Measurements from ENCODE around the gene EFNA5.

Gene EFNA5

DNA sequence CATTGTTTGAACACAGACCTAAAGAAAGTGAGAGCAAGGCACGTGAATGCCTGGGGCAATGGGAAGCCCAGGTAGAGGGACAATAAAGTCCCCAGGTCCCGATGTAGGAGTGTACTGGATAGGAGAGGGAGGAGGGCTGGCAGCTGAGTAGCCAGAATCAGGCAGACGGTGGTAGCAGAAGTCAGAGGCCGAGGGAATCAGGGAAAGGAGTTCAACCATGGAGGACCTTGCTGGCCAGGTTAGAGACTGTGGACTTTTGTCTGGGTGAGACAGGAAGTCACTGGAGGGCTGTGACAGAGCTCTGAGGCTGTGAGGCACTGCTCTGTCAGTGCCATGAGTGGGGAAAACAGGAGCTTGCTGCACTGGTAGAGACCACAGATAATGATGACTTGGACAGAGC, 248.2 kb downstream of the EFNA5 start:
- DNase-seq = no peak

DNA sequence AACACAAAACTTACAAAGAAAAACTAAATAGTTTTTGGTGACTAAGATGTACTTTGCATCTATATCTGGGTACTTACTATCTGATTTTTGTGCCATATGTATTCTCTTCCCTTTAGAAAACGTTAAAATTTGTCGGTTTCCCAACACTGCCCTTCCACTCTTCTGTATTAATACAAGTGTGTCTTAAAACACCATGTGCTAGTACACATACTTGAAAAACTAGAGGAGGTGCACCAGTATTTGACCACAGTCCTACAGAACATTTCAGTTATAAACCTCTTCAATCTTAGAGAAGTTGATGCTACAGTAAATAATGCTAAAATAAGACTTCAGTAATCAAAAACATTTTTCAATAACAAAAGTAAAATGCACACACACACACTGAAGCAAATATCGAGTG, 251.2 kb downstream of the EFNA5 start:
- no peak for DNase-seq

DNA sequence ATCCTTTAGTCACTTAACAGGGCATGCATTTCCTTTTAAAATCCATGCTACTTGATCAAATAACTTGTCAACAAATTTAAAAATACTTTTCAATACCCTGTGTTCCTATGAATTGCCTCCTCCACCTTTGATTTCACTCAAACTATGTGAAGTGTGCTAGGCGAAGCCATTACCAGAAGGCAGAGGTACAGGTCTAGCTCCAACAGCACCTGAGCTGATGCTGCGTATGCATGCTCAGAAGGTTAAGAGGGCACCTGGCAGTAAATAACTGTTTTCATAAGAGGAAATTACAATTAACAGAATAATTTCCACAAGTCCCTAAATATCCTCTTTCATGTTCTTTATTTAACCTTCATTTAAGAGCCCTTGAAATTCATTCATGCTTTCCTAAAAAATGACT, 251.8 kb downstream of the EFNA5 start:
- peak in 1 of 3 experiments; percentile 60 for DNase-seq

DNA sequence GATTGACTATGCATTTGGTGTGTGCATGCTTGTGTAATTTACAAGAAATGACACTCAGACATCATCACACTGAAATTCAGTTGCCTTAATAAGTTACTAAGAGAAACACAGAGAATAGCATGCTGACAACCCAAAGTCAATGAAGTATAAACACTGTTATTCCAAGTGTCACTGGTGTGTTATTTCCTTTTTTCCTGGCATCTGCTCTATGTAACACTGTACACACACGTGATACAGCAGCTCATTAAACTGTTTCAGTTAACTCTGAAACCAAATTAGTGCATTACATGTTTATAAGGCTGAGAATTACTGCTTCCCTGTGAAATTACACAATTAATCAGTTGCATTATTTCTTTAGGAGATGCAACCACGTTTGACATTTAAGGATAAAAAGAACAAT, 252.7 kb downstream of the EFNA5 start:
- DNase-seq = no peak

DNA sequence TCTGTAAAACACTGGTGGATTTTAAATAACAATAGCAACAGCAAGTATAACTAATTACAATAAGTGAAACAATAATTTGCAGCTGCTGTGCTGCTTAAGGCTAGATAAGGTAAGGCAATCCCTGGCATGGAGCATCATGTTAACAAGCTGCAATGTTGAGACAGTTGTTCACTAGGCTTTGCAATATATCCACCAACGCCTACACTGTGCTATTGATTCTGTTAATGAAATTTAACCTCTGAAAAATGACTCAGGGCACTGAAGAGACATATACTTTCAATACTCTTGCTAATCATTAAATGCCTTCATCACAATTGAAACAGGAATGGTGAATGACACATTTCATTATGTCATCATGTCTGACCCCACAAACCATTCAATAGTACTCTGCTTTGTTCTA, 255.0 kb downstream of the EFNA5 start:
- no peak for DNase-seq

DNA sequence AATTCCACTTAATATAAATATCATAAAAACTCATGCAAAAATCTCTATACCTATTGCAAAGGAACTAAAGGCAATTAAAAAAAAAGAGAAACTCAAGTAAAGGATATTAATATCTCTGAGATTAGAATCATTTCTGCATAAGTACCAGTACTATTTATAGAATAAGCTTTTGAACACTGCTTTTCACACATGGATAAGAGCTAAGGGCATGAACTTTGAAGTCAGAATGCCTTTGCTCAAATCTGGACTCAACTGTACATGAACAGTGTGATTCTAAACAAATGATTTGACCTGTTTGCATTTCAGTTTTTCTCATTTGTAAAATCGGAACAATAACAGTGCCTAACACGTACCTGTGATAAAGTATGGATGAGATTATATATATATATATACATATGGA, 255.9 kb downstream of the EFNA5 start:
- DNase-seq = no peak

DNA sequence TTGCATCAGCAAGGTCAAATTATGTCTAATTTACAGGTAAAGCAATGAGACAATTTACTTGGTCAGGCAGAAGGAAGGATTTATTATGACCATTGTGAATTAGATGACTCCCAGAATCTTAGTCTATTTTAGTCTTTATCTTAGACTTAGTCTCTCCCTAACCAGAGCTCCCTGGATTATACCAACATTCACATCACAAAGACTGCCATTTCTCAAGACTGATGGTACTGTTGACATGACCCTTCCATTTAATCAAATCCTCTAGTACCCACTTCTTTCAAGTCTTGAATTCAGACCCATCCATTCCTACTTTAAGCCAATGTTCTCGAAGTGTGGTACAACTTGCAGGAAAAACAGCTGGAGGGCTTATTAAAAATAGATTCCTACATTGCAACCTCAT, 257.0 kb downstream of the EFNA5 start:
- no peak for DNase-seq

DNA sequence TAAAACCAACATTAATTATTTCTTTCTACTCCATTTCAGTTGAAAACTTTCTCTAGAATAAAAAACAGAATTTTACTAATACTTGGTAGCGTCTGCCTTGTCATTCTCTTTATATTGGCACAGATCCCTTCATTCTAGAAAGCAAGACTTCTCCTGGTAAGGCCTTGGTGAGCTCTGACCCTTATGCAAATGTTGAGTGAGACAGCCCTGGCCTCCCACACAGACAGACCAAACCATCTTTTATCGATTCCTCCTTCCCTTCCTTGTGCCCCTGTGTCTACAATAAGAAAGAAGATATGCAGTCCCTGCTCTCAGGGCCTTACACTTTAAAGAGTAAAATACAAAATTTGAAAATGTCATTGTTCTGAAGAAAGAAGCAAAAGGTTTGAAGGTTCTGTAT, 262.2 kb downstream of the EFNA5 start:
- no peak for DNase-seq

DNA sequence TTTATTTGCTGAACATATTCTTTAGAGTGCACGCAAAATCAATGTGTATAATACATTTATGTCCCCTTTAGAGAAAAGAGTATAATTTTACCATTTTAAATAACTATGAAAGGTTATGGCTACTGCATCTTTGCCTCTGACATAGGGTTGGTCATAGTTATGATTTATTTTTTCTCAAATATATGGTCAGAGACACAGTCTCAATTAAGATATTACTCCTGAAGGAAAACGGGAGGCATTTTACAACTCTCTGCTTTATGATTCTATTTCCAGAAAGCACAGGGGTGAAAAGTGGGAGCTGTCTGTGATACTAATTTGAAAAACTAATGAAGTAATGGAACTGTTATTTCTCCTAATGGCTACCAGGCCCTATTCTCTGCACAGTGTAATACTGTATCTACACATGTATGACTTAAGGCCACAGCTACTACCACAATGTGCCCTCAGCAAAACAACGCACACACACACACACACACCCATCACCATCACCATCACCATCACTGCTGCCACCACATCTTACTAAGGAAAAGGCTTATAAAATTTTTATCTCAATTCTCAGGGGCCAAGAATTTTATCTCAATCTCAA, 262.9 kb downstream of the EFNA5 start:
- DNase-seq = no peak

DNA sequence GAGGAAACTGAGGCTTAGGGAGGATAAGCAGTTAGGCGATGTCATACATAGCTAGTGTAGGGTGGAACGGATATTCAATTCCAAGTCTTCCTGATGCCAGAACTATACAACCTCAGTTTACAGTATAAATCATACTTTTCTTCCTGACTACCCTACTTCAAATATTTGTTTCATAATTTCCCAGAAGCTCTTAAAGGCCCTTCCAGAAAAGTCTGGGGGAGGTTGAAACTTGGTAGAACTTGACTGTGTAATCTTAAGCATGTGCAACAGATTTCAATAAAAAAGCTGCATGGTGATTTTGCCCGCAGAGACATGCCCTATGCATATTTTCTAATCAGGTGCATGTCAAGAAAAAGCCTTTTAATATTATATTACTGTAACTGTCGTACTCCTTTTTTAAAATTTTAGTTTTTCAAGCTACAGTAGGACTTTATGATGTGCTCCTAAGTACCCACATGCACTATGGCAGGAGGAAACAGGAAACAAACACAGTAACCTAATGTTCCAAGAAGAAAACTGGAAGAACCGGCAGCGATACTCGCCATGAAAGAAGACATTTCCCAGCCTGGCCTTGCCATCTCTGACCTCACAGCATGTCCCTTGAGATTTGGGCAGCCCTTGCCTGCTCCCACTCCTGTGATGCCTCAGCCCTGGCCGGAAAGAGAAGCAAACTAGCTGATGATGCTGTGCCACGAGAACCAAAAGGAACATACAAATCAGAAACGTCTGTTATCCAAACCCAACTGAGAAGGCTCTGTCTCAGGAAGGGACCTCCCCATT, 266.0 kb downstream of the EFNA5 start:
- no peak for DNase-seq

DNA sequence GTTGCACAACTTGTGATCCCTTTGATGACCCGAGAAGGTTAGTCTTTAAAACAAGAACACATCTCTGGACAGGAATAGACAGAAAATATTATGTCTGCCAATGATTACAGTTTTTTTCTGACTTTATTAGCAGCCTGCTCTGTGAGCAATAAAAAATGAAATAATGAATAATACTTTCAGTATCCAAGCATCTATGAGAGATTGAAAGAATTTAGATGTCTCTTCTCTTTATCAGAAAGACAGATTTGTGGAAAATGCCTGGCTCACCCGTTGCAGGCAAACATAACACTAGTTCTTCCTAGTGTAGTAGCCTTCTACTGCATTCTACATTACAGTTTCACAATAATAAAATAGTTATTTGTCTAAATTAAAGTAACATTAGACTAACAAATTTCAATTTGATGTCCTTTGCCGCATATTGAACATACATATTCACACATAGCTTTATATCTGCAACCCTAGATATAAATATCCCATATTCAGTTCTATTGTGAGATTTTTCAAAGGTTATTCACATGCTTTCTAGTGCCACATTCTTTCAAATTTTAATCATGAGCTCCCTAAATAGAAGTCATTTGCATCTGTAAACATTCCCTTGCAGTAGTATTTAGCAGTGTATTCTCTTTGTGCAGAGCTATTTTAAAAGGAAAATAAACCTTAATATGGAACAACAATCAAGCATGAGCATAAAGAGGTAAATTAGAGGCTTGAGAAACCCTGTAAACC, 267.3 kb downstream of the EFNA5 start:
- no peak for DNase-seq

DNA sequence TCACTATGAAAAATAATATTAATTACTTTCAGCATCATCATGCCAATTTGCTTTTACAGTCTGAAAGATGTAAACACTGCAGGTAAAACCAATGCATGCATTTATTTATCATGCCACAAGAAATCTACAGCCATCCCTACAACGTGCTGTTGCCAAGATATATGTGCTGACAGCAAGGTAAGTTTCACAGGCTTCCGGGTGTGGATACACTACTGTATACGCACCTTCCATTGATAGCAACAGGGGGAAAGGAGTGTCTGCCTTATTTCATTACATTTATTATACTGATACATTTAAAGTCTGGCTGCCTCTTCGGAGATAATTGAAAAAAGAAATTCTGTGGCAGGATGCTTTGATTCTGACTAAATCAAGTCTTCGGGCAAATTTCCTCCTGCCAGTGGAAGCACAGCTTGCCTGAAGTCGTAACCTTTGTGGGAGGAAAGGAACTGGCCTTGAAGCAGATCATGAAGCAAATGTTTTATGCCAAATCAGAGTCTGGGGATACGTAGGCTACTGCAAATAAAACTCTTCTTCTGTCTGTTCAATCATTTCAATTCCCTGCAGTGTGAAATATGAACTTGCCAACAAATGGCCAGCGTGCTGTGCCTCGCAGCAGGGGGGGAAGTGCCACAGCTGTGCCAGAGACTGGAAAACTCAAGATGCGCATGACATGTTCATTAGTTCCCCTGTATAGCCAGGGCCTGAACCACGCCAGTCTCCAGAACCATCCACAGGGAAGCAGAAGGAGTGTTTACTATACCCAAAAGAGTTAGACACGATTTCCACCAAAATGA, 268.1 kb downstream of the EFNA5 start:
- DNase-seq = peak; percentile 65 to 86 (median 69)

DNA sequence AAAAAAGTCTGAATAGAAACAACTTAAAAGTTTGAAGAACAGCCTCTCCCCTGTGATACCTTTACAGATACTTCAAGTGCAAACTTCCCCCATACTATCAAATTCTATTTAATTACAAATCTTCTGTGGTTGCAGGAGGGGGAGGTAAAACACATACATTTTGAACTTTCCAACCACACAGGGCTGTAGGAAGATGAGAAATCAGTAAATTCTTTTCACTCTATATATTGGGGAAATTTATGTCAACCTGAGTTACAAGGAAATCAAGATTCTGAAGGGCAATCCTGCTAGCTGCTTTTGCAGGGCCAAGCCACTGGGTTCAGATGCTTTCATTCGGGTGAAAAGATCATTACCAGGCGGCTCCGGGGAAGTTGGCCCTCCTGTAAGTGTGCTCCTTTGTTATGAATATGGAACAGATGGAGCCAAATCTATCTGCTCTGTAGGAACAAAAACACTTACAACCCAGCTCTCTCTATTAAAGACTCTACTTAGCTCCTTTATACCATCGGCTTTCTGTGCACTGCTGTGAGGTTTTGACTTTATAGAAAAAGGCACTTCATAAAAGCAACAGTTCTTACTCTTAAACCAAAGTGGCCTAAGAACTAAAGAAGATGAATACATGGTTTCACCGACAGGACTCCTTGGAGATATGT, 269.1 kb downstream of the EFNA5 start:
- peak in 2 of 3 experiments; percentile 24 to 38 for DNase-seq

DNA sequence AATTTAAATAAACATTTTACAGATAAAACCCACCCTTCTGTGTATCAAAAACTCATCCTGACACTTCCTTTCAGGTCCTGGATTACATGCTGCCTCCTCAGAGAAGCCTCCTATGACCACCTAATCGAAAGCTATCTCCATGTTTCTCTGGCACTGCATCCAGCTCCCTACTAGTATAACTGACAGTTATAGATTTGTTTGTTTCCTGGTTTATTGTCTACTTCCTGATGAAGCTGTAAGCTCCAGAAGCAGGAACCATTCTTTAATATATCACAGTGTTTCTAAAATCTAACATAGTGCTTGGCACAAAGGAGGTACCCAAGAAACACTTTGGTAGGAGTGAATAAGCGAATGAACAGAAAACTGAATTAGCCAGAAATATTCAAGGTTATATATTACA, 270.4 kb downstream of the EFNA5 start:
- DNase-seq = no peak

DNA sequence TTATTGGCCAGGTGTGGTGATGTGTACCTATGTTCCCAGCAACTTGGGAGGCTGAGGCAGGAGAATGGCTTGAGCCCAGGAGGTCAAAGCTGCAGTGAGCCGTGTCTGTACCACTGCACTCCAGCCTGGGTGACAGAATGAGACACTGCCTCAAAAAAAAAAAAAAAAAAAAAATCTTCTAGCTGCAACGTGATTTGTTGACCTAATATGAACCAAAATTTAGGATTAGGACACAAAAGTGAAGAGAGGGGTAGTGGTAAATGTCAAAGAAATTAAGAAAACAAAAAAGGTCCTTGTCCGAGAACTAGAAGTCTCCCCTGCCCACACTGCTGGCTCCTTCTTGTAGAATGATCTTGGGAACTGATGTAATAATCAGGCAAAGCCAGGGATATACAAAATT, 272.0 kb downstream of the EFNA5 start:
- DNase-seq = no peak

DNA sequence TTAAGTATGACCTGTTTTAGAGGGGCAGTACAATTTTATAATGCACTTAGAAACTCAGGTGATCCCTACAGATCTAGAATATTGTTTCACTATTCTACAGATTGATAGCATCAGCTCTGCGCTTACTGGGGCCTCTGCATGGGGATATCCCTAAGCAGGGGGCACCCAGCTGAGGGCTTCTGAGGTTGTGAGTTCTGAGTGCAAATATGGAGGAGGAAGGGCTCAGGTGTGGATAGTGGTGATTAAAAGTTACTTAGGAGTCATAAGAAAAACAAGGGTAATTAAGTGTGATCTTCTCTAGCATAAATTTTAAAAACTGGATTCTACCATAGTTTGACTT, 274.4 kb downstream of the EFNA5 start:
- DNase-seq = no peak

DNA sequence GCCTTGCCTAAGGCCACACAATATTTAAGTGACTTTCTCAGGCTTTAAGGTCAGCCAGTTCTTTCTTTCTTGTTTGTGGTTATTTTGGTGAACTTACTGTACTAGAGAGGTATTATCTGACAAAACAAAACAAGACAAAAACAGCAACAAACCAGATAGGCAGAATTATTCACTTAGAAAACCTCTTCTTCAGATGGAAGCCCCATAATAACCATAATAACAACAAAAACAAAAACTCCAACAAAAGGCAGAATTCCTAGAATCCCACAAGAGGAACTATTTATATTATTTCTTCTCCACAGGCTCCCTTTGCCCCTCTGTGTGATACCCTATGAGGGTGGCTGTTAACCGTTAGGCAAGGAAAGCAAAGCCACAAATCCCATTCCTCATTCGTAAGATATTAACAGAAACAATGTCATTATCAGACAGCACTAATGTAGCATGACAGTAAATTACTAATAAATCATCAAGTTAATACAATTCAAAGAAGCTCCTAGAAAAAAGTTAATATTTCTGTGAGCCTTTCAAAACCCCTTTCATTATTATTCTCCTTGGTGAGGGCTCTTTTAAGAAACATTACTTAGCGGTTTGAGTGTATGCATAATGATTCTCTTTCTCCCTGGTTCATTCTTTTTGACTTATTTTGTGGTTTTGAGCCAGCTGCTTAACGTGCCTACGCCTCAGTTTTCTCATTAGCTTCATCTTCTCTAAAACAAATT, 274.9 kb downstream of the EFNA5 start:
- no peak for DNase-seq

DNA sequence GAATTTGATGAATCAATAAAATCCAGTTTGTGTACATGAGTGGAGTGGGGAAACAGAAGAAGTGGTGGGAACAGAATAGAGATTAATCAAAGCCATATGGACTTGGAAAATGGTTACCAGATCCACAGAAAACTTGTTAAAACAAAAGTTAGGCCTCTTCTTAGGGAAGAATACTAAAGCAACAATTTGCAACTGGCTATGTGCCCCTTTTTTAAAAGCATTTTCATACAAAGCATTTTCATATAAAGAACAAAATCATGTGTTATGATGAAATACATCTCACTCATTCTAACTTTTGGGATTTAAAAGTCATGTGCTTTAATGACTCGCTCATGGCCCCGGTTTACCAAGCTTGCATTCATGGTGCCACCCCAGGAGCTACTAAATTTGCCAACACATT, 276.9 kb downstream of the EFNA5 start:
- DNase-seq = no peak

DNA sequence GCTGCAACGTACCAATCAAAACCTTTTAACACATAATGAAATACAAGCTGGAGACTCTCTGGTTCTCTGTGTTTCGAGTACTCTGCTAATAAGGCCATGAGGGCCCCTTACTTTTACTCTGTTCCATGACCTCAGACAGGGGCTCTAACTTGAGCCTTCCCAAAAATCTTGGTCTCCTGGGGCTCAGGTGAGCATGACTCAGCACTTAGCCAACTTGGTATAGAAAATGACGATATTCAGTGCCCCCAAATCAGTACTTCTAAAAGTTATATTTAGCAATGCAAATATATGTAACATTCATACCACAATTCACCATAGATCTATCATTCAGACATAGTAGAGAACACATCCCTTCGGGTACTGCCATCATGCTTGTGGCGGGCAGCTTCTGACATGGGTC, 278.9 kb downstream of the EFNA5 start:
- DNase-seq = no peak

DNA sequence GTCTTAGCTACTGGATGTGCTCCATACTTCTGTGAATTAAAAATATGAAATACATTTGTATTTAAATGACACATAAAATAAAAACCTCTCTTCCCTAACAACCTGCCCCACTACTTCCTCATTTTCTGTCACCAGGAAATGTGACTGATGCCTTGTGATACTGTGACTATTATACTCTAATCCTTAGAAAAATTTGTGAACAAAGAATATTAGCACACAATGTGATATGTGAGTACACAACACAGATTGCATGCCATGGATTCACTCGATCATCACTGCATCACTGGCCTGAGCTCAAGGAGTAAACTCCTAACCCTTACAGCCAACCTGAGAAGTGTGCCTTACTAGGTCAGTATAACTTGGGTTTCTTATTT, 281.0 kb downstream of the EFNA5 start:
- DNase-seq = no peak

DNA sequence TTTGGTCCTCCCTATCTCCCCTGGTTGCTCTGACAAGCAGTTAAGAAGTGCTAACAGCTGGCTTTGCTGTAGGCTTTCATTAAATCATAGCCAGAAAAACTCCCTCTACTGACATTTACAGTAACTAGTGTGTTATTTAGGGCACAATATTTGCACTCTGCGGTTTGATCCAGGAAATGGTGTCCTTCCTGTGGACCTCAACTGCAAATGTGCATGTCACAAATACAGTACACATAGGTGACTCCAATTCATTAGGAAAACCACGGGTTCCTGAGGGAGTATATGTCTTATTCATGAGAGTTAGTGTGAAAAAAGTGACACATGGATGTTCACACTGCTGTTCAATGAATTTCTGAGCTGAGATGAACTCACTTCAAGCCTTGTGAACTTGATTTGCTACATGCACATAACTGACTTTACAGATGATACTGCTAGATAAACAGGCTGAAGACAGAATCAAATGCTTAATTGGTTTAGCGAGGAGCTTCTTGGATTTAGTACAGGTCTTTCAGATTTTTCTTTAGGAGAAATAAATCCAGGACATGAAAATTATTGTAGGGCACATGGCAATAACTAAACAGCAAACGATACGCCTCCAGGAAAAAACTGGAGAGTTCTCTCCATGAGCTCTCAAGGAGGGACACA, 281.5 kb downstream of the EFNA5 start:
- DNase-seq = peak; percentile 10 to 63 (median 26)
